PC-9 (cell line): ENCODE measurements around the gene MRPS34. TPM values are rescaled to one million over a fixed set of nuclear protein-coding genes. Genes with fewer than 3 reads are reported as not detected.

Experiments
- BruUV-seq: library from RNA; stranded (reverse); fragments of 400-500 nt; replicated peaks from 2 replicates; lab custom pipeline; 2021; lab: Mats Ljungman, UMichigan
- CTCF ChIA-PET: fragments of 300-600 bp; sonication (Branson Sonifier 250); formaldehyde crosslinking; loops from one replicate; lab custom pipeline; 2022; ENCODE audit warnings: antibody characterized with exemption; lab: Charles Lee
- POLR2A ChIA-PET: fragments of 300-600 bp; sonication (Branson Sonifier 250); formaldehyde crosslinking; loops from one replicate; lab custom pipeline; 2022; ENCODE audit warnings: antibody characterized with exemption; ENCODE audit not compliant: unreplicated experiment; lab: Charles Lee
- DNase-seq, 2 experiments: peaks; one replicate each; pipeline versions ENCODE4 v3.0.0 to v3.0.0-alpha.2; 2015 to 2022; ENCODE audit warnings: mixed read lengths in 1 of 2
- H2AFZ ChIP-seq: fragments of 200-600 bp; sonication (generic); 2 replicates; pipeline ENCODE4 v1.8.1; 2017; ENCODE audit warnings: antibody characterized with exemption
- H3F3A ChIP-seq: fragments of 200-600 bp; sonication (generic); 2 replicates; pipeline ENCODE4 v1.8.1; 2017; ENCODE audit warnings: antibody characterized with exemption, mild to moderate bottlenecking, low read depth; ENCODE audit not compliant: insufficient read depth
- H3K27ac ChIP-seq: fragments of 200-600 bp; sonication (generic); 2 replicates; pipeline ENCODE4 v1.6.1; 2016; ENCODE audit warnings: mixed run types
- H3K27me3 ChIP-seq: fragments of 200-600 bp; sonication (generic); 2 replicates; pipeline ENCODE4 v1.6.1; 2016; ENCODE audit warnings: low read depth, mixed run types; ENCODE audit not compliant: insufficient read depth
- H3K36me3 ChIP-seq: fragments of 200-600 bp; sonication (generic); 2 replicates; pipeline ENCODE4 v1.6.1; 2016; ENCODE audit warnings: low read depth, mixed run types
- H3K4me1 ChIP-seq: fragments of 200-600 bp; sonication (generic); replicated peaks from 2 replicates; pipeline ENCODE4 v1.6.1; 2016; ENCODE audit warnings: mixed run types; ENCODE audit not compliant: insufficient read depth
- H3K4me2 ChIP-seq: fragments of 200-600 bp; sonication (generic); 2 replicates; pipeline ENCODE4 v1.6.1; 2017; ENCODE audit warnings: mixed run types
- H3K4me3 ChIP-seq: fragments of 200-600 bp; sonication (generic); 2 replicates; pipeline ENCODE4 v1.6.1; 2016; ENCODE audit warnings: mixed run types
- H3K79me2 ChIP-seq: fragments of 200-600 bp; sonication (generic); 2 replicates; pipeline ENCODE4 v1.6.1; 2017; ENCODE audit warnings: low read depth, mixed run types
- H3K9me2 ChIP-seq: fragments of 200-600 bp; sonication (generic); 2 replicates; pipeline ENCODE4 v1.8.1; 2017; ENCODE audit warnings: mild to moderate bottlenecking; ENCODE audit not compliant: insufficient read depth
- H3K9me3 ChIP-seq: fragments of 200-600 bp; sonication (generic); 2 replicates; pipeline ENCODE4 v1.8.1; 2016; ENCODE audit warnings: low read depth; ENCODE audit not compliant: insufficient read depth
- H4K20me1 ChIP-seq: fragments of 200-600 bp; sonication (generic); 2 replicates; pipeline ENCODE4 v1.8.1; 2017; ENCODE audit not compliant: insufficient read depth
- CTCF ChIP-seq: fragments of 200-600 bp; sonication (generic); conservative IDR thresholded peaks from 2 replicates; pipeline ENCODE4 v1.6.1; 2017; ENCODE audit warnings: mixed run types, antibody characterized with exemption, mild to moderate bottlenecking, moderate library complexity
- EZH2 ChIP-seq: fragments of 200-600 bp; sonication (generic); IDR thresholded peaks from 2 replicates; pipeline ENCODE4 v1.8.0; 2017; ENCODE audit warnings: antibody characterized with exemption, low read depth
- intact Hi-C: fragments of 100-400 bp; cut with micrococcal nuclease; formaldehyde crosslinking; loops from one replicate; pipeline ENCODE4 v1.10.0; 2022; ENCODE audit not compliant: unreplicated experiment
- total RNA-seq: library from RNA; stranded (reverse); gene quantifications from 2 replicates; pipeline ENCODE4 v1.2.3, GENCODE V29; 2021

MRPS34 gene
- total RNA-seq, 1 experiment from 2014 or later, result 201 TPM

DNA sequence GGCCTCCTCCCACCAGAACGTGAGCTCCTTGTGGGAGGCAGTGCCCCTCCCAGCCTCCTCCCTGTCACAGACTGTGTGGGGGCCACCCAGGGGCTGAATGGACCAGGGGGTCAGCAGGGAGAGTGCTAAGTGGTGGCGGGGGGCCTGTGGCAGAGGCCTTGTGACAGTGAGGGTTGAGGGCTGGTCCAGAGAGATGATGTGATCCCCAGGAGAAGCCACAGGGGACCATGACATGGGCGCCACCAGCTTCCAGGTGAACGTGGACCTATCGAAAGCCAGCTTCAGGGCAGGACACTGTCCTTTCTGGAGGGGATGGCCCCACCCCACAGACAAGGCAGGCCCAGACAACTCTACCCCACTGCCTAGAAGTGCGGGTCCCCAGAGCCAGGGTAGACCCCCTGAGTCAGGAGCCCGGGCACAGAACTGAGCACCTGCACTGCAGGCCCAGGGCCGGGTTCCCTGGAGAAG is 6.3 kb upstream of the MRPS34 start:
- Histone ChIP-seq H4K20me1 (peaks cover 48% of the 10 kb centered on the region), H3K27ac (no peak overlapping the region), H3K36me3 (0 out of 2 replicates have a peak, but pooled peaks cover 8% of the 10 kb centered on the region), H3K9me3 (no peaks in the 10 kb centered on the region), H2AFZ (no peak overlapping the region), H3K4me2 (no peak overlapping the region), H3F3A (peaks cover 33% of the 10 kb centered on the region), H3K9me2 (no peaks in the 10 kb centered on the region), H3K4me1 (peaks cover 24% of the 10 kb centered on the region), H3K27me3 (no peaks in the 10 kb centered on the region), H3K79me2 (peaks cover 48% of the 10 kb centered on the region), H3K4me3 (no peak overlapping the region)
- TF ChIP-seq CTCF, result no peak
- no peak for TF ChIP-seq EZH2
- BruUV-seq, result no TSS peak
- POLR2A ChIA-PET, result no interaction called here
- CTCF ChIA-PET, result no interaction called here
- intact Hi-C loops, result no loop called here
- no peak for DNase-seq

GRCh38 chr16:1778200-1779179 is 5.6 kb upstream of the MRPS34 start:
- DNase-seq, result no peak
- Histone ChIP-seq H3K27me3 (no peaks in the 10 kb centered on the region), H3K9me2 (no peaks in the 10 kb centered on the region), H3K36me3 (0 out of 2 replicates have a peak, but pooled peaks cover 8% of the 10 kb centered on the region), H3K4me1 (peaks cover 18% of the 10 kb centered on the region), H3K4me2 (no peak overlapping the region), H3F3A (peaks cover 41% of the 10 kb centered on the region), H2AFZ (no peak overlapping the region), H3K9me3 (no peaks in the 10 kb centered on the region), H3K27ac (no peak overlapping the region), H4K20me1 (peaks cover 49% of the 10 kb centered on the region), H3K4me3 (no peak overlapping the region), H3K79me2 (peaks cover 47% of the 10 kb centered on the region)
- intact Hi-C loops, result no loop called here
- POLR2A ChIA-PET, result interaction anchor here (0.6 kb wide), 1 partner anchor 481 kb away, joined by 5 read pairs; no protein-coding TSS in a partner anchor
- no TSS peak for BruUV-seq
- TF ChIP-seq CTCF (no peak), EZH2 (no peak)
- CTCF ChIA-PET, result interaction anchor here (0.5 kb wide), 1 partner anchor 151 kb away, joined by 4 read pairs; no protein-coding TSS in a partner anchor

GRCh38 chr16:1777375-1778199 is 4.7 kb upstream of the MRPS34 start:
- Histone ChIP-seq H3K9me2 (no peaks in the 10 kb centered on the region), H4K20me1 (peaks cover 49% of the 10 kb centered on the region), H3K4me3 (no peak overlapping the region), H3K27ac (no peak overlapping the region), H3K4me1 (peaks cover 18% of the 10 kb centered on the region), H3K27me3 (no peaks in the 10 kb centered on the region), H3K36me3 (0 out of 2 replicates have a peak, but pooled peaks cover 8% of the 10 kb centered on the region), H3K79me2 (peaks cover 45% of the 10 kb centered on the region), H3F3A (peaks cover 41% of the 10 kb centered on the region), H3K4me2 (no peak overlapping the region), H2AFZ (no peak overlapping the region), H3K9me3 (no peaks in the 10 kb centered on the region)
- no peak for DNase-seq
- TF ChIP-seq EZH2, result no peak
- TF ChIP-seq CTCF, result no peak
- CTCF ChIA-PET, result interaction anchor here (0.5 kb wide), 1 partner anchor 152 kb away, joined by 4 read pairs; no protein-coding TSS in a partner anchor
- POLR2A ChIA-PET, result no interaction called here
- no TSS peak for BruUV-seq
- intact Hi-C loops, result no loop called here
